ENCODE results near the gene LGALS7B.

DNA sequence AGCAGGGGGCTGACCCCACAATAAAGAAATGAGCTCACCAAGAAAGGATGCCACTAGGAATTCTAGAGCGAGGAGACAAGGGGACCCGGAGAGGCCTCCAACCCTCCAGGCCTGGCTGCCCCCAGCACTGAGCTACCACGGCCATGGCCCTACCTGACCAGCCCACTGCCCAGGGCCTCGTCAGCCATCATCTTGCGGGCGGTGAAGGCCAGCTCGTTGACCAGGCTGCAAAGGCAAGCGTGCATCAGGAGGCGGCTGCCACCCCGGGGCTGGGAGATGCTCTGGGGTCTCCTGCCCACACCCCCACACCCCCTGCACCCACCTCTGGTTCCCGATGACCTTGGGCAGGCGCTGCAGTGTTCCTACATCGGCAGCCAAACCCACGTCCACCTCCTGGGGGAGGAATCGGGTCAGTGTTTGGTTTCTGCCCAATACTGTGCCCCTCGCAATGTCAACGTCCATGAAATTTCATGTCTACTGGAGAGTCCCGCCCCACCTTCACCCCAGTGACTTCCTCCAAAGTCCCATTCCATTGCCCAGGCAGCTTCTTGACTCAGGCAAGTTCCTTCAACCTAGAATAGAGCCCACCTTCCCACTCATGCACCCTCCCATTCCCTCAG, 27.2 kb downstream of the LGALS7B start:
- no peak for TF ChIP-seq RCOR1 (IDR thresholded peaks at IDR 0.05; ENCODE audit: insufficient replicate concordance, low read length)
- TF ChIP-seq, protein P1, sequence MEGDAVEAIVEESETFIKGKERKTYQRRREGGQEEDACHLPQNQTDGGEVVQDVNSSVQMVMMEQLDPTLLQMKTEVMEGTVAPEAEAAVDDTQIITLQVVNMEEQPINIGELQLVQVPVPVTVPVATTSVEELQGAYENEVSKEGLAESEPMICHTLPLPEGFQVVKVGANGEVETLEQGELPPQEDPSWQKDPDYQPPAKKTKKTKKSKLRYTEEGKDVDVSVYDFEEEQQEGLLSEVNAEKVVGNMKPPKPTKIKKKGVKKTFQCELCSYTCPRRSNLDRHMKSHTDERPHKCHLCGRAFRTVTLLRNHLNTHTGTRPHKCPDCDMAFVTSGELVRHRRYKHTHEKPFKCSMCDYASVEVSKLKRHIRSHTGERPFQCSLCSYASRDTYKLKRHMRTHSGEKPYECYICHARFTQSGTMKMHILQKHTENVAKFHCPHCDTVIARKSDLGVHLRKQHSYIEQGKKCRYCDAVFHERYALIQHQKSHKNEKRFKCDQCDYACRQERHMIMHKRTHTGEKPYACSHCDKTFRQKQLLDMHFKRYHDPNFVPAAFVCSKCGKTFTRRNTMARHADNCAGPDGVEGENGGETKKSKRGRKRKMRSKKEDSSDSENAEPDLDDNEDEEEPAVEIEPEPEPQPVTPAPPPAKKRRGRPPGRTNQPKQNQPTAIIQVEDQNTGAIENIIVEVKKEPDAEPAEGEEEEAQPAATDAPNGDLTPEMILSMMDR (conservative IDR thresholded peaks at IDR 0.05; ENCODE audit: low read depth, low read length) = no peak
